Fibroblast of skin of abdomen (primary cell): ENCODE measurements around the gene NTN5. TPM values are rescaled to one million over a fixed set of nuclear protein-coding genes. Genes with fewer than 3 reads are reported as not detected.
"Not testable (repeated sequence)": the region's sequence is repeated elsewhere in the genome, so short reads cannot be mapped to it uniquely, and the experiment has no call there.

ENCODE experiments used
- DNase-seq: peaks from one replicate; pipeline ENCODE4 v3.0.0-alpha.2; 2013
- polyA plus RNA-seq, 2 experiments: library from polyadenylated mRNA; unstranded; fragments of 120-200 nt; gene quantifications; one replicate each; pipeline ENCODE4 v1.2.1, GENCODE V29; 2013; ENCODE audit not compliant: insufficient read length in 2 of 2

Gene NTN5
- polyA plus RNA-seq (2013, experiment 1 of 2; ENCODE audit: insufficient read length), result 0.14 TPM
- polyA plus RNA-seq (2013, experiment 2 of 2; ENCODE audit: insufficient read length), result 0.14 TPM

GRCh38 chr19:48672994-48673393, at the start of gene NTN5:
Gene NTN5 (minus strand): TSS chr19:48673017. CDS start chr19:48670986, 2,031 bp downstream.
- DNase-seq, result no peak

- DNase-seq, result no peak
These were observed 49.4 kb upstream of the NTN5 start for GRCh38 chr19:48722196-48722708.

- peak; percentile 99 for DNase-seq
These were observed 47.9 kb upstream of the NTN5 start for GRCh38 chr19:48720613-48721296.

- no peak for DNase-seq
These were observed 47.4 kb upstream of the NTN5 start for GRCh38 chr19:48720251-48720612.

- DNase-seq, result no peak
These were observed 46.7 kb upstream of the NTN5 start, which contains the start of gene MAMSTR for GRCh38 chr19:48719263-48720171. Gene MAMSTR (minus strand): TSS chr19:48719725. CDS start chr19:48719031, 694 bp downstream.

- DNase-seq, result no peak
These were observed 46.0 kb upstream of the NTN5 start for GRCh38 chr19:48718711-48719231.

- not testable (repeated sequence) for DNase-seq
These were observed 45.3 kb upstream of the NTN5 start for GRCh38 chr19:48718106-48718505.

- DNase-seq, result peak; percentile 63
These were observed 43.9 kb upstream of the NTN5 start for GRCh38 chr19:48716562-48717291.

GRCh38 chr19:48715681-48716171, 42.9 kb upstream of the NTN5 start:
- peak; percentile 45 for DNase-seq

GRCh38 chr19:48714759-48715675, 42.2 kb upstream of the NTN5 start:
- no peak for DNase-seq

GRCh38 chr19:48713864-48714755, 41.3 kb upstream of the NTN5 start:
- DNase-seq, result peak; percentile 100

- no peak for DNase-seq
These were observed 40.4 kb upstream of the NTN5 start for GRCh38 chr19:48713041-48713863.

GRCh38 chr19:48711106-48711662, 38.4 kb upstream of the NTN5 start:
- no peak for DNase-seq

GRCh38 chr19:48708471-48708870, 35.7 kb upstream of the NTN5 start:
- DNase-seq, result no peak

- peak; percentile 59 for DNase-seq
These were observed 32.6 kb upstream of the NTN5 start for GRCh38 chr19:48705431-48705830.

GRCh38 chr19:48703316-48703715, 30.5 kb upstream of the NTN5 start:
- no peak for DNase-seq

GRCh38 chr19:48702701-48703100, 29.9 kb upstream of the NTN5 start:
- DNase-seq, result no peak

GRCh38 chr19:48698046-48698445, 25.2 kb upstream of the NTN5 start:
- DNase-seq, result peak; percentile 73
